Measurements from ENCODE around the gene PLXDC1. TPM values are rescaled to one million over a fixed set of nuclear protein-coding genes. Genes with fewer than 3 reads are reported as not detected.

Gene PLXDC1
- total and polyA plus RNA-seq, 2 of the 8 experiments (the other 6 are each of a cell fraction or from before 2014, with no cell fraction given): 4.1 to 14.6 TPM

- WGBS, 2 experiments (ENCODE audit: extremely low coverage in 1 of 2, insufficient coverage in 1 of 2, insufficient read length in 1 of 2, insufficient replicate concordance in 2 of 2, low coverage in 1 of 2, low lambda C conversion rate in 2 of 2, missing lambda C conversion rate in 1 of 2): 84% methylated on average over 2 of the region's 5 CpGs; no CpG with 5 or more reads in 1 of the 2 experiments
- Histone ChIP-seq H3K4me1 (replicated peaks in 1 of 4; ENCODE audit: control insufficient read depth in 3 of 4, insufficient read depth in 4 of 4, low read length in 3 of 4) (peaks cover 0 to 3% (median 2%) of the 10 kb centered on the region in 4 experiments; a peak in 2 of 7 replicates), H4K91ac (replicated peaks; ENCODE audit: insufficient read length, low read length) (no peak overlapping the region), H2BK15ac (ENCODE audit: low read length) (no peak overlapping the region), H2BK20ac (ENCODE audit: low read length) (no peak overlapping the region), H3K79me1 (ENCODE audit: low read depth, low read length) (no peaks in the 10 kb centered on the region), H3K18ac (ENCODE audit: extremely low read depth, low read length) (no peak overlapping the region), H2BK120ac (replicated peaks; ENCODE audit: low read depth, low read length) (no peak overlapping the region), H2AFZ (ENCODE audit: low read length) (no peak overlapping the region), H3K4ac (replicated peaks; ENCODE audit: insufficient read length, low read depth, low read length) (no peak overlapping the region), H3K36me3 (ENCODE audit: control insufficient read depth in 2 of 4, insufficient read depth in 4 of 4, low read length in 3 of 4) (no peaks in the 10 kb centered on the region), H4K8ac (ENCODE audit: extremely low read depth, insufficient read depth, low read length) (no peak overlapping the region), H3K27ac (ENCODE audit: low read depth, low read length) (no peak overlapping the region), H3K14ac (ENCODE audit: insufficient read length) (no peak overlapping the region), H3K4me2 (ENCODE audit: insufficient read depth in 1 of 2, low read depth in 2 of 2, low read length in 2 of 2) (no peak overlapping the region), H2BK5ac (ENCODE audit: low read depth, low read length) (no peak overlapping the region), H4K5ac (ENCODE audit: insufficient read length, low read depth, low read length) (no peak overlapping the region), H3K4me3 (ENCODE audit: extremely low read depth in 1 of 4, insufficient read depth in 2 of 4, low read depth in 3 of 4, low read length in 4 of 4) (no peak overlapping the region), H2BK12ac (ENCODE audit: low read depth, low read length) (no peak overlapping the region), H2AK5ac (ENCODE audit: low read depth, low read length) (no peak overlapping the region), H3K27me3 (replicated peaks in 1 of 4; ENCODE audit: control insufficient read depth in 3 of 4, extremely low read depth in 1 of 4, insufficient read depth in 3 of 4, low read length in 3 of 4) (no peaks in the 10 kb centered on the region), H3K9me3 (ENCODE audit: insufficient read depth in 2 of 2, low read depth in 1 of 2, low read length in 1 of 2) (no peaks in the 10 kb centered on the region), H3K9ac (replicated peaks in 1 of 4; ENCODE audit: extremely low read depth in 1 of 4, low read depth in 3 of 4, low read length in 3 of 4) (no peak overlapping the region), H3K56ac (replicated peaks; ENCODE audit: insufficient read length, low read depth, low read length) (no peak overlapping the region), H3K23ac (ENCODE audit: insufficient read length) (no peak overlapping the region), H3K23me2 (ENCODE audit: low read depth, low read length) (no peaks in the 10 kb centered on the region), H3K79me2 (ENCODE audit: control insufficient read depth in 1 of 2, insufficient read depth in 2 of 2, low read length in 2 of 2) (no peaks in the 10 kb centered on the region), H4K20me1 (replicated peaks in 1 of 2; ENCODE audit: control insufficient read depth in 1 of 2, insufficient read depth in 2 of 2, low read length in 2 of 2) (no peaks in the 10 kb centered on the region)
- CTCF ChIA-PET (ENCODE audit: partially characterized antibody): interaction anchor here (1.3 kb wide), 1 partner anchor 112 kb away, joined by 3 read pairs; no protein-coding TSS in a partner anchor
- no peak for DNase-seq (ENCODE audit: low read depth in 1 of 2, low spot score in 2 of 2)
- TF ChIP-seq RXRA (IDR thresholded peaks at IDR 0.05; ENCODE audit: insufficient read depth, low read depth, low read length) (no peak), SIX5 (IDR thresholded peaks at IDR 0.05; ENCODE audit: low read depth, low read length) (no peak), EGR1 (IDR thresholded peaks at IDR 0.05; ENCODE audit: borderline replicate concordance, low read depth, low read length) (no peak), EP300 (IDR thresholded peaks at IDR 0.05; ENCODE audit: borderline replicate concordance in 1 of 2, low read depth in 2 of 2, low read length in 2 of 2) (no peak), SP2 (IDR thresholded peaks at IDR 0.05; ENCODE audit: low read length) (no peak), SP4 (IDR thresholded peaks at IDR 0.05; ENCODE audit: low read length) (no peak)
- no peak for FAIRE-seq
- POLR2A ChIA-PET (ENCODE audit: partially characterized antibody): interaction anchor here (0.7 kb wide), 1 partner anchor 66 kb away, joined by 3 read pairs; no protein-coding TSS in a partner anchor
Measured at GRCh38 chr17:39095309-39095686, 56.1 kb downstream of the PLXDC1 start.

Data from H1 (cell line).